Lung (tissue), 12 donors: ENCODE results near the gene P3R3URF. TPM values are rescaled to one million over a fixed set of nuclear protein-coding genes. Genes with fewer than 3 reads are reported as not detected.

ENCODE experiments used
- ATAC-seq: fragments of 200-7000 bp; cut with Tn5 transposase; one replicate; pipeline ENCODE4 v1.9.1; 2020; ENCODE audit warnings: moderate number of reproducible peaks; ENCODE audit not compliant: insufficient read depth, low FRiP score
- DNase-seq, 3 donors: peaks; one replicate each; pipeline ENCODE4 v3.0.0-alpha.2; 2013 to 2017
- H3K27ac ChIP-seq, 2 donors: one replicate each; pipeline ENCODE4 v1.5.1; 2013; ENCODE audit warnings: mild to moderate bottlenecking in 2 of 2, moderate library complexity in 2 of 2, control low read depth in 1 of 2, inconsistent platforms in 1 of 2, low read depth in 1 of 2, low read length in 1 of 2
- H3K27me3 ChIP-seq, 3 donors: one replicate each; pipeline ENCODE4 v1.5.1; 2013; ENCODE audit warnings: low read length in 2 of 3; ENCODE audit not compliant: control insufficient read depth in 3 of 3, insufficient read depth in 3 of 3
- H3K36me3 ChIP-seq, 4 donors: one replicate each; pipeline ENCODE4 v1.5.1; 2013; ENCODE audit warnings: low read length in 4 of 4, mild to moderate bottlenecking in 1 of 4, moderate library complexity in 1 of 4; ENCODE audit not compliant: control insufficient read depth in 4 of 4, insufficient read depth in 4 of 4
- H3K4me1 ChIP-seq, 5 donors: one replicate each; pipeline ENCODE4 v1.5.1; 2013; ENCODE audit warnings: low read length in 5 of 5, mild to moderate bottlenecking in 2 of 5, moderate library complexity in 1 of 5; ENCODE audit not compliant: control insufficient read depth in 5 of 5, insufficient read depth in 5 of 5
- H3K4me3 ChIP-seq: one replicate; pipeline ENCODE4 v1.5.1; 2013; ENCODE audit warnings: mild to moderate bottlenecking, control low read depth, moderate library complexity
- H3K9ac ChIP-seq, 2 donors: one replicate each; pipeline ENCODE4 v1.5.1; 2013; ENCODE audit warnings: low read length in 2 of 2, control low read depth in 1 of 2; ENCODE audit not compliant: insufficient read depth in 1 of 2
- H3K9me3 ChIP-seq, 4 donors: one replicate each; pipeline ENCODE4 v1.5.1; 2013; ENCODE audit warnings: low read length in 3 of 4, mild to moderate bottlenecking in 1 of 4, moderate library complexity in 1 of 4; ENCODE audit not compliant: control insufficient read depth in 4 of 4, insufficient read depth in 3 of 4
- WGBS, 2 donors: extraction: QIAGEN DNeasy Blood & Tissue Kit; methylation state at CpG; one replicate each; pipeline ENCODE4 v1.1.7; 2013; 5-methylcytosine and 5-hydroxymethylcytosine counted together
- polyA plus RNA-seq, 2 donors: library from polyadenylated mRNA; stranded (reverse); fragments of 200-250 nt; gene quantifications; one replicate each; pipeline ENCODE4 v1.2.1, GENCODE V29; 2013
- total RNA-seq, 2 donors: library from RNA; depleted of rRNA in 1 of 2; stranded (reverse); fragments of >200 nt in 1 of 2; gene quantifications; one replicate each; pipeline ENCODE4 v1.2.1, GENCODE V29; 2014 to 2021
- TF ChIP-seq, protein P1 (sequence below): IDR thresholded peaks from 2 replicates; pipeline ENCODE4 v1.5.1; 2012; ENCODE audit warnings: mild to moderate bottlenecking; ENCODE audit errors: control extremely low read depth, extremely low read depth
- donor health status: control.
- donor health status: control.
- donor health status: Bipolar disorder and iron deficiency.
- donor health status: healthy.
- donor health status: DM: yes; HTN: yes; CAD: no.

The P3R3URF gene
- total and polyA plus RNA-seq, 4 donors = not detected

GRCh38 chr1:46153228-46153627 is 23.1 kb downstream of the P3R3URF start:
- TF ChIP-seq, protein P1, sequence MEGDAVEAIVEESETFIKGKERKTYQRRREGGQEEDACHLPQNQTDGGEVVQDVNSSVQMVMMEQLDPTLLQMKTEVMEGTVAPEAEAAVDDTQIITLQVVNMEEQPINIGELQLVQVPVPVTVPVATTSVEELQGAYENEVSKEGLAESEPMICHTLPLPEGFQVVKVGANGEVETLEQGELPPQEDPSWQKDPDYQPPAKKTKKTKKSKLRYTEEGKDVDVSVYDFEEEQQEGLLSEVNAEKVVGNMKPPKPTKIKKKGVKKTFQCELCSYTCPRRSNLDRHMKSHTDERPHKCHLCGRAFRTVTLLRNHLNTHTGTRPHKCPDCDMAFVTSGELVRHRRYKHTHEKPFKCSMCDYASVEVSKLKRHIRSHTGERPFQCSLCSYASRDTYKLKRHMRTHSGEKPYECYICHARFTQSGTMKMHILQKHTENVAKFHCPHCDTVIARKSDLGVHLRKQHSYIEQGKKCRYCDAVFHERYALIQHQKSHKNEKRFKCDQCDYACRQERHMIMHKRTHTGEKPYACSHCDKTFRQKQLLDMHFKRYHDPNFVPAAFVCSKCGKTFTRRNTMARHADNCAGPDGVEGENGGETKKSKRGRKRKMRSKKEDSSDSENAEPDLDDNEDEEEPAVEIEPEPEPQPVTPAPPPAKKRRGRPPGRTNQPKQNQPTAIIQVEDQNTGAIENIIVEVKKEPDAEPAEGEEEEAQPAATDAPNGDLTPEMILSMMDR = no peak
- ATAC-seq (no peak), DNase-seq (no peak)
- no peaks in the 10 kb centered on the region for H3K4me1 ChIP-seq
- H3K27ac ChIP-seq = no peak overlapping the region
- no peak overlapping the region for H3K4me3 ChIP-seq
- 87 to 95% methylated on average over 1 of the region's 1 CpG for WGBS, 2 donors
- no peaks in the 10 kb centered on the region for H3K27me3 ChIP-seq
- no peak overlapping the region for H3K9ac ChIP-seq
- no peaks in the 10 kb centered on the region for H3K9me3 ChIP-seq
- H3K36me3 ChIP-seq = no peaks in the 10 kb centered on the region

DNA sequence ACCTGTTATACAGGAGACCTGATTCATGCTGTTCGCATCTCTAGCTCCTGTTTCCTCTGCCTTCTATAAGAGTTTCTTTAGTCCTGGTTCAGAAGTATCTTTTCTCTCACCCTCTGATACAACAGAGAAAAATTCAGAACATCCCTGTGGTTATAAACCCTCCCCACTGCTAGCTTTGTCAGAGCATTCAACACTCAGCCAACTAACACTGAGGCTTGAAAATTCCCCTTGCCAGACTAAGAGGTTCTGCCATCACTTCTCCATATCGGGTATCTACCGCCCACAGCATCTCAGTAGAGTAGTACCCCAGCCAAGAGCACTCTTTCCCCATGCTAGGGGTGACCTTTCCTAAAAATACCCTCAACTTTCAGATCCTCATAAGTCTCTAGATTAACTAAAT is 24.3 kb downstream of the P3R3URF start:
- H3K36me3 ChIP-seq = no peaks in the 10 kb centered on the region
- TF ChIP-seq, protein P1 = no peak
- WGBS, 2 donors = 92 to 94% methylated on average over 3 of the region's 3 CpGs
- no peak overlapping the region for H3K27ac ChIP-seq
- H3K4me1 ChIP-seq = no peaks in the 10 kb centered on the region
- H3K27me3 ChIP-seq = no peaks in the 10 kb centered on the region
- DNase-seq (no peak), ATAC-seq (no peak)
- H3K9ac ChIP-seq = no peak overlapping the region
- no peak overlapping the region for H3K4me3 ChIP-seq
- no peaks in the 10 kb centered on the region for H3K9me3 ChIP-seq

DNA sequence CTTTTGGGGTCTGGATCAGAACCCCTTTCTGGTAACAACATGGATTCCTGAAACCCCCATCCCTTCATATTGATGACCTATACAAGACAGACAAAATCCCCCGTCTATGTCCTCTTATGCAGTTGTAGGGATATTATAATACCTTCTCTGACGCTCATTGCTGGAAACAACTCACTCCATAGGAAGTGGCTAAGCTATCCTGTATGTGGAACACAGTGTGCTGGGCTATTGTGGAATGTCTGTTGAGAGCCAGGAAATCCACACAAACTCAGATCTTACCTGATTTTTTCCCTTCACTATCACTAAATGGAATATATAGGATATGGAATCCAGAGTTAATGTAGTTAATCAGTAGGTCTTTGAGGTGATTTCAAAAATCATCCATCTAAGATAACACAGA is 26.2 kb downstream of the P3R3URF start:
- Histone ChIP-seq H3K4me3 (no peak overlapping the region), H3K9ac (no peak overlapping the region), H3K9me3 (no peaks in the 10 kb centered on the region), H3K27ac (peak overlapping the region in 1 of 2 donors; percentile 54), H3K4me1 (no peaks in the 10 kb centered on the region), H3K27me3 (no peaks in the 10 kb centered on the region), H3K36me3 (no peaks in the 10 kb centered on the region)
- TF ChIP-seq, protein P1 = no peak
- WGBS, 2 donors = 71 to 87% methylated on average over 2 of the region's 2 CpGs
- DNase-seq (no peak), ATAC-seq (no peak)

DNA sequence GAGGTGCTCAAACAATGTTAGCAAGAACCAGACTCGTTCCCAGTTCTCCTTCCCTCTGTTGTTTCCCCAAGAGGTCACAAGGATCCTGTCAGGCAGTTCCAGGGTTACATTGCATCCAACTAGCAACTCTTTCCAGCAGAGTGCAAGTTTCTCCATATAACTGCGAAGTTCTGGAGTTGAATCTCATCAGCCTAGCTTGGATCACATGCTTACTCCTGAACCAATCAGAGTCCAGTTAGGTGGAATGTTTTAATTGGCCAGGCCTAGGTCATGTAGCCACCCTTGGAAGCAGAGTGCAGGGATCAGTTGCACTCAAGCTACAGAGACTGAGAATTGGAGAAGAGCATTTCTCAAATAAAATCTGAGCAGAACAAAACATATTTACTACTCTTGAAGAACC is 28.0 kb downstream of the P3R3URF start:
- WGBS, 2 donors = 68 to 80% methylated on average over 2 of the region's 2 CpGs
- TF ChIP-seq, protein P1 = no peak
- Histone ChIP-seq H3K4me1 (no peaks in the 10 kb centered on the region), H3K9me3 (no peaks in the 10 kb centered on the region), H3K27ac (no peak overlapping the region), H3K36me3 (no peaks in the 10 kb centered on the region), H3K9ac (no peak overlapping the region), H3K4me3 (no peak overlapping the region), H3K27me3 (no peaks in the 10 kb centered on the region)
- DNase-seq = no peak
- no peak for ATAC-seq
